IPS DF 19.7 (cell line): ENCODE results near the gene LARP4B.
"Not testable (repeated sequence)": the region's sequence is repeated elsewhere in the genome, so short reads cannot be mapped to it uniquely, and the experiment has no call there.

Experiments used
- DNase-seq: peaks from one replicate; pipeline ENCODE4 v3.0.0-alpha.2; 2013; ENCODE audit warnings: low read depth, low spot score

Gene LARP4B

DNA sequence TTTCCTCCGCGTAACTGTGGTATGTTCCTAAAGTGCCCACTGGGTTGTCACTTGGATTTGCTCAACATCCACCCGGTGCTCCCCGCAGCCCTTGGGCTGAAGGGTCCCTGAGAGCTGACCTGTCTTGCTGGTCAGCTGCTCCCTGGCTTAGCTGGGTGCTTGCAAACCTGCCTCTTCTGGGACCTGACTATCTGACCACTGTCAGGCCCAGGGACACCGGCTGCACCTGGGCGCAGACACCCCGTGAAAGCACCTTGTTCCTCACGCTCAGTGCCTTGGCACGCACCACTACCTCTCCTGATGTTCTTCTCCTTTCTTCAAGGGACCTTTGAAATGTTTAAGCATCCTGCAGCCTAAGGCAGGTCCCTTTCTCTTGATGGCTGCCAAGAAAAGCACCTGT lies 26.6 kb upstream of the LARP4B start:
- DNase-seq, result no peak

DNA sequence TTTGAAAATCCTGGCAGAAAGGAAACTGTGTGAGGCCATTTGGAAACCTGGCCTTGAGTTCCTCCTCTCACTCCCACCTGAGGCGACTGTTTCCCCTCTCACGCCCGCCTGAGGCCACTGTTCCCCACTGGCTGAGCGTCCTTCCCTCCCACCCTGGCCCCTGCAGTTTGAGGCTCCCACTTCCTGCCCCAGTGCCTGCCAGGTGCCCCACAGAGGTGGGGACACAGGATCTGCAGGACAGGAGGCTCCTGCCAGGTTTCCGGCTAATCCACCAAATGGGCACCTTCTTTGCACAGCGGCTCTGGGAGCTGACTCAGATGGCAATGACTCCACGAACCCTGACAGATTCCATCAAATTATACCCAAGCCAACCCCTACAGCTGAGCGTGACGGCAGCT lies 24.3 kb upstream of the LARP4B start:
- no peak for DNase-seq

DNA sequence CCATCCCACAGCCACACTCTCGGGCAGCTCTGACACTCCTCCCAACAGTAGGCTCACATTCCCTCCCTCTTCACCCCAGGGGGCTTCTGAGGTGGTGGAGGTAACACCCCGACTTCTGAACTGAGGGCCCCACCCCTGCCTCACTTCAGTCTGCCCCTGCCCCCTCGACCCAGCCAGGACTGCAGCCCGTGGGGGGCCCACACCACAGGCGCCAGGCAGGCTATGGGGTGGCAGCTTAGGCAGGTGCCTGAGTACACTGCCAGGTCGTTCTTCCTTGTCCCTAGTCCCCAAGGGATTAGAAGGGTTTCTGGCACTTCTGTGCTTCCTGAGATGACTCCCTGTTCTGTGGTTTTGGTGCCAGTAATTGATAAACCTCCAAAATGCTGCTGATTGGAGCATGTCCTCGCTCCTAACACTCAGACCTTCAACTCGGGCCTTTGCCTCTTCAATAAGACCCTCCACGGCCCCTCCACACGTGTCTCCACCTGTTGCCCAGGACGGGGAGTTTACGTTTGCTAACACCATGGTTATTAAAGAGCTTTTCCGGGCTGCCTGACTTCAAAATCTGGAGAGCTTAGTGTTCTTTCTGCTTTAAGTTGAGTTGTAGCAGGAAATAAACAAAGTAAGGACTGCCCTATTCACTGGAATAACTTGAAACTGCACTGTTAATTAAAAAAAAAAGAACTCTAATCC lies 23.8 kb upstream of the LARP4B start:
- DNase-seq, result no peak

DNA sequence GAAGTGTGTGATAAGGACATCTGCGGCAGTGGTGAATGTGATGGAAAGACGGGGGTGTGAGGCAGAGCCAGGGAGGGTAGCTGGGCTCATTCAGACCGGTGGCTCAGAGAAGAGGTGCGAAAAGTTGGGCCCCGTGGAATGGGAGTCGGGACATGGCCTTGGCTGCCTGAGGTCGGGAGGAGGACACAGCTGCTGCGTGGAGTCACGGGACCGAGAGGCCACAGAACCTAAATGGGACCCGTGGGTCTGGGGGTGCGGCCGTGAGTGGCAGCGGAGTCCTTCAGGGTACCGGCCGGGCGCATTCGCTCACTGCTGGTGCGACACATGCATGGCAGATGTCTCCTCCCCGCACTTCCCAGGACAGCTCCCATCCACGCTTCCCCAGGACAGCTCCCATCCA lies 22.9 kb upstream of the LARP4B start:
- DNase-seq, result no peak

DNA sequence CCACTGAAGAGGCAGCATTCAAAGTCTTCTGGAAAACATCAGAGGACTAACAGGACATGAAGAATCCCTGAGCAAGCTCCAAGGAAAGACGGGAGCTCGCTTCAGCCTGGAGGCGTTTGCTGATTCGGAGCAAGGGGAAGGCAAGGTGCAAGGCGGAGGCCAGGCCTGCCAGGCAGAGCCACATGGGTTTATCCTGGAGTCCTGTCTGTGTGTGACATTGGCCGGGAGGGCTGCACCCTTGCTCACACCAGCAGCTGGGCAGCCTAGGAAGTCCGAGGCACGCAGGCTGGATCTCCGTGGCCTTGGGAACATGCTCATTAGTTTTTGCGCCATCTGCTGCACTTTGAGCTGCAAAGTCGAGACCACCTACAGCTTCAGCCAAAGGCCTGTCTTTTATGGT lies 22.3 kb upstream of the LARP4B start:
- DNase-seq, result no peak

DNA sequence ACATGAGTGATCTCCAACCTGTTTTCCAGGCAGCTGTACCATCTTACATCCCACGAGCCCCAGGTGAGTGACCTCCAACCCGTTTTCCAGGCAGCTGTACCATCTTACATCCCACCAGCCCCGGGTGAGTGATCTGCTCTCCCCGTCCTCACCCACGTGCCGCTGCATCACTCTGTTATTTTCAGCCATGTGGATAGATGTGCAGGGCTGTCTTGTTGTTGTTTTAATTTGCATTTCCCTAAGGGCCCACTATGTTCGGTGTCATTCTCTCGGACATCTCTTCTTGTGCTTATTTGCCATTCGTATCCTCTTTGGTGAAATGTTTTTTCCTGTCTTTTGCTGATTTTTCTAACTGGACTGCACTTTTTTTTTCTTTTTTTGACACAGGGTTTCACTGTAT lies 17.9 kb upstream of the LARP4B start:
- DNase-seq, result no peak

DNA sequence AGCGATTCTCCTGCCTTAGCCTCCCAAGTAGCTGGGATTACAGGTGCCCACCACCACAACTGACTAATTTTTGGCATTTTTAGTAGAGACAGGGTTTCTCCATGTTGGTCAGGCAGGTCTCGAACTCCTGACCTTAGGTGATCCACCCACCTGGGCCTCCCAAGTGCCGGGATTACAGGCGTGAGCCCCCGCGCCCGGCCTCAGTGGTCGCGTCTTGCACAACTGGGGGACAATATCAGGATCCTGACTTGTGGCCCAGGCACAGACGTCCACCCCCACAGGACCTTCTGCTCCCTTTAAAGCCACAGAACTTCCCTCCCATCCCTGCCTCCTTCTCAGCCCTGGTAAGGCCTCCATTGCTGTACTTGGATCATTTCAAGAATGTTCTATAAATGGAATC lies 16.8 kb upstream of the LARP4B start:
- DNase-seq, result no peak

DNA sequence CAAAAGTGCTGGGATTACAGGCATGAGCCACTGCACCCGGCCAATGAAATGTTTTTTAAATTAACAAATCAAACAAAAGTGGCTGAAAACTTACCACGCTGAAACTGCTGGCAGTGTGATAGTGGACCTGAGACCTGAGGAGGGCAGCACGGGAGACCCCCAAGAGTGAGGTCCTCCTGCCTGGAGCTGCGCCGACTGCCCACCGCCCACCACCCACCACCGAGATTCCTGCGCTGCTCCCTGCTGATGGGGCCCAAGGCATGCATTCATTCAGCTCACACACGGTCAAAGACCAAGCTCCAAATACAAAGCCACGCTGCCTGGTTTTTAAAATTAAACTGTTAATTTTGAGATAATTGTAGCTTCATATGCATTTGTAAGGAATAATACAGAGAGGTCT lies 16.4 kb upstream of the LARP4B start:
- DNase-seq, result no peak

DNA sequence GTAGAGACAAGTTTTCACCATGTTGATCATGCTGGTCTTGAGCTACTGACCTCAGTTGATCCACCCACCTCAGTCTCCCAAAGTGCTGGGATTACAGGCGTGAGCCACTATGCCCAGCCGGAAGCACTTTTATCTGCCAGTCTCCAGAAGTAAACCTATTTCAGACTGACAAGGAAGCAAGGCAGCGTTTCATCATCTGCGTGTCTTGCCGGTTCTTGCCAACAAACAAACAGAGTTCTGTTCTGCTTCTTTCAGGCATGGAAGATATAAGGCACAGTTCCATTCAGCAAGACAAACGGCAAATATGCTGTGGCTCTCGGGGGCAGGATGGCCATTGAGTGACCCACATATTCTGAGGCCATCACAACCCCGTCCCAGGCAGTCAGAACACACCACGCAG lies 15.5 kb upstream of the LARP4B start:
- no peak for DNase-seq

DNA sequence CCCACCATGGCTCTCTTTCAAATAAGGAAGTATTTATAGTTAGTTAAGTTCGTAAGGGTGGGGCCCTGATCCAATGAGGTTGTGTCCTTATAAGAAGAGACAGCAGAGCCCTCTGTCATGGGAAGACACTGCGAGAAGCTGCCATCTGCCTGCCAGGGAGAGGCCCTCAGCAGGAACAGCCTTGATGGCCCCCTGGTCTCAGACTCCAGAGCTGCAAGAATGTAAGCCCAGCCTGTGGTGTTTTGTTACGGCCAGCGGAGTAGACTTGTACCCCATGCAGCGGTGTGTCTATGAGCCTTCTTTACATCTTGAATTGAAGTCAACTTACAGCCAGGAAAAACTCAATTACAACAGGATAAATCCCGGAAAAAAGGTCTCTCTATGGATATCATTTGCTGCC lies 14.3 kb upstream of the LARP4B start:
- no peak for DNase-seq

DNA sequence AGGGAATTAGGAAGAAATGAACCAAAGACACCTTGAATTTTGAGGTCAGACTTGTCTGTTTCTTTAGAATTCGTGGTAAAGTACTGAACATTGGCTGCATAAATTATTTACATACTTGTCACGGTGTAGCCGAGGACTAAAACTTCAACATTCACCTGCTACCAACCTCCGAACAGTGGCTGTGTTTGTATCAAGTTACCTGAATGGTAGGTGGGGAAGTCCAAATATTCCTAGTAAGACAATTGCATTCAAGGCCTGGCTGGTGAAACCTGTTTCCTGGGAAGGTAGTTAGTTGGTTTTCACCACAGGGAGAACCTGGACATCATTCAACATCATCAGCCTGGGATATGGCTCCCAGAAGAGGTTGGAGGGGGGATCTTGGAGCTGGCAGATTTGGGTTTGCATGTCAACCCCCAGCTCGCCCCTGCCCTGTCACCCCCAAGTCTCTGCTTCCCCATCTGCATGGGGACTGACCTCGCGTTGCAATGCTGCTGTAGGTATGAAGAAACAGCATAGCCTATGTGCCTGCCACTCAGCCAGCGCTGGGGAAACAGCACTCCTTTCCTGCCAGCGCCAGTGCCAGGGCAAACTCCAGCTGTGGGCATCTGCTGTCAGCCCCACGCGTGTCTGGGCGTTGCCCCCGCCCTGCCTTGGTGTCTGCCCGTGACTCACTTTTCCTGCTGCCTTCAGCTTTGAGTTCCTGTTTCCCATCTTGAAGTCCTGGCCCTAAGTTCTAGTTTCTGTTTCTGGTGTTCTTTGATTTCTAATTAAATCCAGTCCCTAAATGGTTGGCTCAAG lies 12.7 kb upstream of the LARP4B start:
- no peak for DNase-seq

DNA sequence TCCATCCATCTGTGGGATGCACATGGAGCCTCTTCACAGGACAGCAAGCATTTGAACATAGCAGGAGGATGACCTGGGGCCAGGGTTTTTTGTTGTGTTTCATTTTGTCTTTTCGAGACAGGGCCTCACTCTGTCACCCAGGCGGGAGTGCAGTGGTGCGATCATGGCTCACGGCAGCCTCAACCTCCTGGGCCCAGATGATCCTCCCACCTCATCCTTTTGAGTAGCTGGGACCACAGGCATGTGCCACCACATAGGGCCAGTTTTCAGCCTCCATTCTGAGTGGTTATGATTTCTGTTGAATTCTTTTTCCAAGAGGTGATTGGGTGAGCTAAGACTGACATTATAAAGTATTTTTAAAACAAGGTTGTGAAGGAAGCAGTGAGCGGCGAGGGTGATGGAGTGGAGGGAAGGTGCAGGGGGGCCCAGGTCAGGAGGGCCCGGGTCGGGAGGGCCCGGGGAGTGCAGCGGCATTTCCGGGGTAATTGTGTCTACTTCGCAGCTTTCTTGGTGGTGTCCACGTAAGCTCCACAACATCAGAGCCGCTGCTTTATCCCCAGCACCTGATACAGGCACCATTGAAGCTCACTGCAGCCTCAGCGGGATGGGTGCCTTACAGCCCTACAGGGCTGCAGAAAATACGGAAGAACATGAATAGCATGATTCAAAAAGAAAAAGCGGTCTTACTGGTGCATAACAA lies 12.0 kb upstream of the LARP4B start:
- no peak for DNase-seq

DNA sequence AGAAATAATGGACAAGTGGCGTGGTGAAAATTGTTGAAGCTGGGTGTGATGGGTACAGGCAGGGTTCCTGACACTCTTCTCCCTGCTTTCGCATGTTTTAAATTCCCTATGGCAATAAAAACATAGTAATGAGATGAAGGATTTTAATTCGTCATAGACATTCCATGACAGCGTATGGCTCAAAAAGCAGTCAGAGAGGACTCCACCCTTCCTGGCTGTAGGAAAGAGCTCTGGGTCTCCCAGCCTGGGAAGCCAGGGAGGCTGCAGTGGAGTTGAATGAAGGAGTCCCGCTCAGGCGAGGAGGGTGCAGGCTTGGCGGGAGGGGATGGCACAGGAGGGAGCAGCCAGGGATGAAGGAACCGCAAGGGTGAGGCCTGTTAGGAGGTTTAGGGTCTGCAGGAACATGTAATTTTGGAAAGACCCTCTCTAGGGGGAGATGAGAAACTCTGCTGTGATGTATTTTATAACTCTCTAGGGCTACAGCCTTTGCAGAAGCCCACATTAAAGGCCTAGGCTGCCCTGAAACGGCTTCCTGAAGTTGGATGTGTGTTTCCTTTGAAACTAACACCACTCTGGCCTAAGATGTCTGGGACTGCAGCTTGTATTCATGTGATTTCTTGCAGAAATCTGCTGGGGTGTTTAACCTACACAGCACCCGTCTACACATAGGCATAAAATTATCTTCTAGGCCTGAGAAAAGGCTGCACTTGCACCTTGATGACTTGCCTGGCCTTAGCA lies 7.6 kb upstream of the LARP4B start:
- DNase-seq, result no peak

DNA sequence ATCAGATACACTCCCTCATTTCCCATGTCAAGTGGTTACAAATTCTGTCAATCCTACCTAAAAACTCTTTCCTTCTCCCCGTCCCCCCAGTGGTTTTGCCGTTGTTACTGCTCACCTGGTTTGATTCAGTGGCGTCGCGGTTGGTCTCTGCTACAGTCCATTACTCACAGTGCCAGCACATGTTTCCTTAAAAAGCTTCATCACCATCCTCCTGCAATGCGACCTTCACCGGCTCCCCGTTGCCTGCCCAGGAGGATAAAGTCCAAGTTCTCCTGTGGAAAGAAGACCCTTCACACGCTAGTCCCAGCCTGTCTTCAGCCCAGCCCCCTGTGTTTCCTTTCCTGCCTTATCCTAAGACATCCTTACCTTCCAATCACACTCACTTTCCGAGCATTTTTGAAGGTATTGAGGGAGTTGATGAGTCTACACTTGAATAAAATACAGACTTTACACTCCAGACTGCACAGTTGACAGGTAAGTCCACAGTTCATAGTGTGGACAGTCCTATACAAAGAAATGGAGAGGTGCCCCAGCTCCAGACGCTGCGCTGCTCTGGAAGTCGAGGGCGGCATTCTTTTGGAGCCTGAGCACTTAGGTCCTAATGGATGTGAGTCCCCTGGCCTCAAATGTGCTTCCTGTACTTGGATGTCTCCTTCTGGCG lies 3.4 kb upstream of the LARP4B start:
- no peak for DNase-seq

DNA sequence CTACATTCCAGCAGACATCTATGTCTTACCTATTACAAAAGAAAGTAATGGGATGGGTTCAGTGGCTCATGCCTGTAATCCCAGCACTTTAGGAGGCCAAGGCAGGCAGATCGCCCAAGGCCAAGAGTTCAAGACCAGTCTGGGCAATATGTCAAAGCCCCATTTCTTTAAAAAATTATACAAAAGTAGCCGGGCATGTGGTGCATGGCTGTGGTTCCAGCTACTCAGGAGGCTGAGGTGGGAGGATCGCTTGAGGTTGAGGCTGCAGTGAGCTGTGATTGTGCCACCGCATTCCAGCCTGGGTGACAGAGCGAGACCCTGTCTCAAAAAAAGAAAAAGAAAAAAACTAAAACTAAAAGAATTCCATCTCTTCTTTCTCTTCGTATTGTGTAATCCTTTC lies 2.7 kb upstream of the LARP4B start:
- DNase-seq, result not testable (repeated sequence)

DNA sequence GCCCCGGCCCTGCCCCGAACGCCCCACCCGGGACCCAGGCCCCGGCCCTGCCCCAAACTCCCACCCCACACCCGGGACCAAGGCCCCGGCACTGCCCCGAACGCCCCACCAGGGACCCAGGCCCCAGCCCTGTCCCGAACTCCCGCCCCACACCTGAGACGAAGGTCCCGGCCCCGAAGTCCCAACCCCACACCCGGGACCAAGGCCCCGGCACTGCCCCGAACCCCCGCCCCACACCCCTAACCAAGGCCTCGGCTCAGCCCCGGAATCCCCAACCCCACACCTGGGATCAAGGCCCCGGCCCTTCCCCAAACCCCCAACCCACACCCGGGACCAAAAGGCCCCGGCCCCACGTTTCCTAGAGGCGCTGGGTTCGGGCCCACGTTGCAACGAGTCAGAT lies 1.1 kb upstream of the LARP4B start:
- no peak for DNase-seq

DNA sequence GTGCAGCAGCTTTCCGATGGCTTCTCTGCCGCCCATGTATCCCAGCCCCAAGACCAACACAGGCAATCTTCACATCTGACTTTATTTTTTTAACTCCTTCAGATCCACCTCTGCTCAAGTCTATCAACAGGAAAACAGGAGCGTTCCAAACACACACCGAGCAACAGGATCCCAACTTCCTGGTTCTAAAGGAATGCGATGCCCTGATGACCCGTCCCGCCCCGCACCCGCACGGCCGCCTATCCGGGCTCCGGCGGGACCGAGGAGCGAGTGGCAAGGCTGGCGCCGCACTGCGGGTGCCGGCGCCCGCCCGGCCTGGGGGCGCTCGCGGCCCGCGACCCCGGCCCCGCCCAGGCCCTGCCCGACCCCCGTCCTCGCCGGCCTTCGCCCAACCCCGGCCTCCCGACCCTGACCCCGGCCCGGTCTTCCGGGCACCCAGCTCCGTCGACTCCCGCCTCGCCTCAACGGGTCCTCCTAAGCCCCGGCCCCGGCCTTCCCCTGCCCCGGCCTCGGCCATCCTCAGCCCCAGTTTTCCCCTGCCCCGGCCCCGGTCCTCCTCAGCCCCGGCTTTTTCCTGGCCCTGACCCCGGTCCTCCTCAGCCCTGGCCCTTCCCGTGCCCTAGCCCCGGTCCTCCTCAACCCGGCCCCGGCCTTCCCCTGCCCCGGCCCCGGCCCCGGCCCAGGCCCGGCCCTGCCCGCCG lies 730 bp downstream of the LARP4B start:
- no peak for DNase-seq

DNA sequence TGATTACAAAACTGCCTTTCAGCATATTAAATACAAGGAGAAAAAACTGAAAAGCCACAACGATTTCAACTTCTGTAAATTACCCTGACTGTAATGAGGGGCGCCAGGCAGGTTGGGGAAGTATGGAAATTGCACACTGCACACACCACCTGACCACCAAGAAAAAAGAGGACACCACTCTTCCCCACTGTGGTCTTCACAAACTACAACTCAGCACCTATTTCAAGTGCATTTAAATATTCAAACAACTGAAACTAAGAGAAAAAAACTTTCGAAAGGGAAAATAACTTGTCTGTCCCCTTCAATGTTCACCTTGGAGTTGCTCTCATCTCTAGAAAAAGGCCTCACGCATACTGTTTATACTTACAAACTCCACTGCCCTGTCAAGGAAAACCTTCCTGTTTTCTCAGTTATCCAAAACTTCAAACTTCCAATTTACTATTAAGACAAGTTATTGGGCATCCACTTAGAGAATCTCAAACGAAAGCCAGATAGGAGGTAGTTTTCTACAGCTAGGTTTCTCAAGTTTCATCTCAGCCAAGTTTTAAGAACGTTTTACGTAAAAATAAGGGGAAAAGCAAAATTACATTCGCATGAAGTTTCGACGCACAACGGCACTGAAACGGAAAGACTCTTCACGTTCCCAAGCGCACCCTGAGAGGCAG lies 1.4 kb downstream of the LARP4B start:
- no peak for DNase-seq

DNA sequence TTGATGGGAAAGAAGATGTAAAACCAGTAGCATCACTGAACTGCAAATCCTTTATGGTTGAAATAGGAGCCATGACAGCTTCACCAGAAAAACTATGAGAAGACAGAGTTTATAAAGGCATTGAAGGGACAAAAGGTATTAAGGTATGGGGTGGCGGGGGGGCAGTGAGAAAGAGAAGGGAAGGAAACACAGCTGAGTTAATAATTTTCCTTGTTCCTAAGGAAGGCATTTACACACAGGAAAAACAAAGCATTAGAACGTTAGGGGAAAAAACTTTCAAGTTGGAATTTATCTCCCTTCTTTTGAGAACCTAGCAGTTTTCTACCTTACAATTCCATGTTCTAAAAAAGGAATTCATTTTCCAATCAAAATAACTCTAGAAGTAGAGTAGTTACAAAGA lies 4.4 kb downstream of the LARP4B start:
- no peak for DNase-seq

DNA sequence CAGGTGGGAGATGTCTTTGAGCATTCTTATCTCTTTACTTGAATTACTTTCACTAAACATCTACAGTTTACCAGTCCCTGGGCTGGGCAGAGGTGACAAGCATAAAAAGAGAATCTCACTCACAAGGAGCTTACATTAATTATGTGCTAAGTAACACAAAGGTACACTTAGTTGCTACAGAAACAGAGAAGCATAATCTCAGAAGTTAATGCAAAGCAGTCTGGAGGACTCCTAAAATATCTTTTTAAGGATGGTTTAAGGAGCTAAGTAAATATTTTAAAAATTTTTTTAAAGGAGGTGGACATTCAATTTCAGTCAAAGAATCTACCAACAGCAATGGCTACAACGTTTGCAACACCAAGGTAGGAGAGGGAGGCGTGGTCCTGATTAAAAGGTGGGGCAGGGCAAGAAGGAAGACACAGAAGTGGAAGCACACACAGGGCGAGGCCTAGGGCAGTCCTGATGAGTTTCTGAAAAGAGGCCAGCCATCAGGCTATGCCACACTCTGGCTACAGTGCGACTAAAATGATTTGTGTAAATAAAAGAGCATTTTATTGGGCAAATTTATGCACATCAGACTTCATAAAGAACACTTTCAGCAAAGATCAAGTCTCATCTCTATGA lies 5.3 kb downstream of the LARP4B start:
- DNase-seq, result no peak
